OCI-LY1 (cell line): ENCODE results near the gene TENM4.

ENCODE experiments used
- CTCF ChIP-seq: fragments of 200-600 bp; sonication (generic), shearing (Covaris generic); IDR thresholded peaks from 2 replicates; pipeline ENCODE4 v1.5.1; 2017; ENCODE audit warnings: mild to moderate bottlenecking, antibody characterized with exemption, low read length, moderate library complexity, mixed read lengths
- EZH2 ChIP-seq: fragments of 200-600 bp; sonication (generic), shearing (Covaris generic); IDR thresholded peaks from 2 replicates; pipeline ENCODE4 v1.8.0; 2017; ENCODE audit warnings: borderline replicate concordance, mixed run types, mild to moderate bottlenecking, antibody characterized with exemption, low read length, moderate library complexity, mixed read lengths

GRCh38 chr11:78800096-78800690 is 640.6 kb downstream of the TENM4 start:
- no peak for TF ChIP-seq CTCF
- TF ChIP-seq EZH2 = no peak
